Mammary epithelial cell (primary cell): ENCODE results near the gene FAM114A1.

Experiments
- CTCF ChIP-seq, 2 donors: IDR thresholded peaks in 1 of 2; conservative IDR thresholded peaks in 1 of 2; 2 replicates each; pipeline ENCODE4 v1.5.1; 2011 to 2012; ENCODE audit warnings: inconsistent platforms in 2 of 2, low read length in 2 of 2, mild to moderate bottlenecking in 2 of 2, control low read depth in 1 of 2, low read depth in 1 of 2; ENCODE audit not compliant: insufficient read depth in 1 of 2; ENCODE audit errors: extremely low read depth in 1 of 2
- EZH2 ChIP-seq: IDR thresholded peaks from 2 replicates; pipeline ENCODE4 v1.6.1; 2012; ENCODE audit warnings: low read length, inconsistent platforms, borderline replicate concordance

- TF ChIP-seq CTCF (conservative IDR thresholded peaks at IDR 0.05 in 1 of 2, IDR thresholded peaks at IDR 0.05 in 1 of 2; ENCODE audit: extremely low read depth in 1 of 2, insufficient read depth in 1 of 2, low read depth in 1 of 2, low read length in 2 of 2) (peak in 1 of 2 donors; percentile 16), EZH2 (no peak)
Observed at GRCh38 chr4:38832624-38833528, 34.7 kb upstream of the FAM114A1 start.
